ENCODE data around the gene OSBPL2.

DNA sequence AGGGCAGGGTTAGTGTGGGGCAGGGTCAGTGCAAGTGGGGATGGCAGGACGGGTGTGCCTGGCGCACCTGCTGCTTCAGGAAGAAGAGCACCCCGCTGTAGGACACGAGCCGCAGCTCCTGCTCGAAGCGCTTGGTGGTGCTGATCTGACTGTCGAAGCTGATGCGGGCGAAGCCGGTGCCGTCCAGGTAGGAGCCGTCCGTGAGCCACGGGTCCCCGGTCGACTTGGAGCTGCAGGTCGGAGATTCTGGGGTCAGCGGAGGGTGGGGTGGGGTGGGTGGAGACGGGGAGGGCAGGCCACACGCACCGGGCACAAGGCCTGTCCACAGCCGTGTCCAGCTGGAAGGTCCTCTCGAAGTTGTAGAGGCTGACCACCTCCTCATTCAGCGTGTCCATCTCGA, 74.7 kb downstream of the OSBPL2 start:
- TF ChIP-seq, protein P1, sequence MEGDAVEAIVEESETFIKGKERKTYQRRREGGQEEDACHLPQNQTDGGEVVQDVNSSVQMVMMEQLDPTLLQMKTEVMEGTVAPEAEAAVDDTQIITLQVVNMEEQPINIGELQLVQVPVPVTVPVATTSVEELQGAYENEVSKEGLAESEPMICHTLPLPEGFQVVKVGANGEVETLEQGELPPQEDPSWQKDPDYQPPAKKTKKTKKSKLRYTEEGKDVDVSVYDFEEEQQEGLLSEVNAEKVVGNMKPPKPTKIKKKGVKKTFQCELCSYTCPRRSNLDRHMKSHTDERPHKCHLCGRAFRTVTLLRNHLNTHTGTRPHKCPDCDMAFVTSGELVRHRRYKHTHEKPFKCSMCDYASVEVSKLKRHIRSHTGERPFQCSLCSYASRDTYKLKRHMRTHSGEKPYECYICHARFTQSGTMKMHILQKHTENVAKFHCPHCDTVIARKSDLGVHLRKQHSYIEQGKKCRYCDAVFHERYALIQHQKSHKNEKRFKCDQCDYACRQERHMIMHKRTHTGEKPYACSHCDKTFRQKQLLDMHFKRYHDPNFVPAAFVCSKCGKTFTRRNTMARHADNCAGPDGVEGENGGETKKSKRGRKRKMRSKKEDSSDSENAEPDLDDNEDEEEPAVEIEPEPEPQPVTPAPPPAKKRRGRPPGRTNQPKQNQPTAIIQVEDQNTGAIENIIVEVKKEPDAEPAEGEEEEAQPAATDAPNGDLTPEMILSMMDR (IDR thresholded peaks at IDR 0.05) = no peak
- TF ChIP-seq POLR2AphosphoS5 (IDR thresholded peaks at IDR 0.05; ENCODE audit: low read depth, low read length) = no peak
- TF ChIP-seq, protein P2, sequence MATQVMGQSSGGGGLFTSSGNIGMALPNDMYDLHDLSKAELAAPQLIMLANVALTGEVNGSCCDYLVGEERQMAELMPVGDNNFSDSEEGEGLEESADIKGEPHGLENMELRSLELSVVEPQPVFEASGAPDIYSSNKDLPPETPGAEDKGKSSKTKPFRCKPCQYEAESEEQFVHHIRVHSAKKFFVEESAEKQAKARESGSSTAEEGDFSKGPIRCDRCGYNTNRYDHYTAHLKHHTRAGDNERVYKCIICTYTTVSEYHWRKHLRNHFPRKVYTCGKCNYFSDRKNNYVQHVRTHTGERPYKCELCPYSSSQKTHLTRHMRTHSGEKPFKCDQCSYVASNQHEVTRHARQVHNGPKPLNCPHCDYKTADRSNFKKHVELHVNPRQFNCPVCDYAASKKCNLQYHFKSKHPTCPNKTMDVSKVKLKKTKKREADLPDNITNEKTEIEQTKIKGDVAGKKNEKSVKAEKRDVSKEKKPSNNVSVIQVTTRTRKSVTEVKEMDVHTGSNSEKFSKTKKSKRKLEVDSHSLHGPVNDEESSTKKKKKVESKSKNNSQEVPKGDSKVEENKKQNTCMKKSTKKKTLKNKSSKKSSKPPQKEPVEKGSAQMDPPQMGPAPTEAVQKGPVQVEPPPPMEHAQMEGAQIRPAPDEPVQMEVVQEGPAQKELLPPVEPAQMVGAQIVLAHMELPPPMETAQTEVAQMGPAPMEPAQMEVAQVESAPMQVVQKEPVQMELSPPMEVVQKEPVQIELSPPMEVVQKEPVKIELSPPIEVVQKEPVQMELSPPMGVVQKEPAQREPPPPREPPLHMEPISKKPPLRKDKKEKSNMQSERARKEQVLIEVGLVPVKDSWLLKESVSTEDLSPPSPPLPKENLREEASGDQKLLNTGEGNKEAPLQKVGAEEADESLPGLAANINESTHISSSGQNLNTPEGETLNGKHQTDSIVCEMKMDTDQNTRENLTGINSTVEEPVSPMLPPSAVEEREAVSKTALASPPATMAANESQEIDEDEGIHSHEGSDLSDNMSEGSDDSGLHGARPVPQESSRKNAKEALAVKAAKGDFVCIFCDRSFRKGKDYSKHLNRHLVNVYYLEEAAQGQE (IDR thresholded peaks at IDR 0.05; ENCODE audit: insufficient read depth in 1 of 2, low read depth in 2 of 2, low read length in 1 of 2) = no peak
